ENCODE results near the gene BBS5.

BBS5 gene

GRCh38 chr2:169485650-169486138 is 6.4 kb downstream of the BBS5 start:
- DNase-seq (ENCODE audit: extremely low read depth, low read depth), result no peak
- no peak for TF ChIP-seq CTCF (IDR thresholded peaks at IDR 0.05; ENCODE audit: low read depth, low read length, missing control alignments)
- no peak overlapping the region for H3K4me3 ChIP-seq (replicated peaks; ENCODE audit: low read depth, low read length)

GRCh38 chr2:169486487-169486886 is 7.2 kb downstream of the BBS5 start:
- no peak for TF ChIP-seq CTCF (IDR thresholded peaks at IDR 0.05; ENCODE audit: low read depth, low read length, missing control alignments)
- no peak for DNase-seq (ENCODE audit: extremely low read depth, low read depth)
- H3K4me3 ChIP-seq (replicated peaks; ENCODE audit: low read depth, low read length), result no peak overlapping the region

GRCh38 chr2:169490834-169491233 is 11.5 kb downstream of the BBS5 start:
- no peak overlapping the region for H3K4me3 ChIP-seq (replicated peaks; ENCODE audit: low read depth, low read length)
- TF ChIP-seq CTCF (IDR thresholded peaks at IDR 0.05; ENCODE audit: low read depth, low read length, missing control alignments), result no peak
- no peak for DNase-seq (ENCODE audit: extremely low read depth, low read depth)

GRCh38 chr2:169491378-169491777 is 12.1 kb downstream of the BBS5 start:
- no peak for TF ChIP-seq CTCF (IDR thresholded peaks at IDR 0.05; ENCODE audit: low read depth, low read length, missing control alignments)
- H3K4me3 ChIP-seq (replicated peaks; ENCODE audit: low read depth, low read length), result no peak overlapping the region
- no peak for DNase-seq (ENCODE audit: extremely low read depth, low read depth)

- no peak for TF ChIP-seq CTCF (IDR thresholded peaks at IDR 0.05; ENCODE audit: low read depth, low read length, missing control alignments)
- DNase-seq (ENCODE audit: extremely low read depth, low read depth), result no peak
- no peak overlapping the region for H3K4me3 ChIP-seq (replicated peaks; ENCODE audit: low read depth, low read length)
Observed at GRCh38 chr2:169493360-169493759, 14.1 kb downstream of the BBS5 start.

GRCh38 chr2:169495310-169495928 is 16.1 kb downstream of the BBS5 start:
- no peak for DNase-seq (ENCODE audit: extremely low read depth, low read depth)

More at GRCh38 chr2:169495310-169495928, 16.1 kb downstream of the BBS5 start:
- H3K4me3 ChIP-seq (replicated peaks; ENCODE audit: low read depth, low read length), result no peak overlapping the region
- no peak for TF ChIP-seq CTCF (IDR thresholded peaks at IDR 0.05; ENCODE audit: low read depth, low read length, missing control alignments)

Data from HFF-Myc (cell line).